ENCODE results near the gene BMP7.

DNA sequence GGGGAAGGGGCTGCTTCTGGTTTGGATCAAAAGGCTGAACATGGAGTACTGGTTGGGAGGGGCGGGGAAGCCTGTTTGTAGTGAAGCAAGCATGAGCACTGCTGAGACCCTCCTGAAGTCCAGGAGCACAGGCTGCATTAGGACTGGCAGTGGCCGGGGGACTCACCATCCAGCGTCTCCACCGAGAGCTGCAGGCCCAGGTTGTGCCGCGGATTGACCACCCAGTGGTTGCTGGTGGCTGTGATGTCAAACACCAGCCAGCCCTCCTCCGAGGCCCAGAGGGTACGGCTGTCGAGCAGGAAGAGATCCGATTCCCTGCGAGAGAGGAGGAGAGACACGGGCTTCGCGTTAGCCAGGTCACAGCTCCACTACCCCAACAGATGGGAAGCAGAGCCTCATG, 64.1 kb downstream of the BMP7 start:
- TF ChIP-seq GATA2 (IDR thresholded peaks at IDR 0.05; ENCODE audit: low read depth, low read length) (no peak), GATA3 (IDR thresholded peaks at IDR 0.05; ENCODE audit: low read depth, low read length) (no peak)

Data from SH-SY5Y (cell line).